GM23338 (cell line): ENCODE data around the gene OTOP2. TPM values are rescaled to one million over a fixed set of nuclear protein-coding genes. Genes with fewer than 3 reads are reported as not detected.

Experiments used
- ATAC-seq: fragments of 200-7000 bp; cut with Tn5 transposase; 3 replicates; pipeline ENCODE4 v1.9.1; 2020
- DNase-seq: peaks from one replicate; pipeline ENCODE4 v3.0.0-alpha.2; 2015; ENCODE audit warnings: low spot score
- H2AFZ ChIP-seq: fragments of 200-600 bp; sonication (generic); 2 replicates; pipeline ENCODE4 v1.8.0; 2016; ENCODE audit warnings: antibody characterized with exemption, mild to moderate bottlenecking, moderate library complexity
- H3F3A ChIP-seq: fragments of 200-600 bp; sonication (generic); replicated peaks from 2 replicates; pipeline ENCODE4 v1.8.0; 2017; ENCODE audit warnings: antibody characterized with exemption, mixed run types, low read depth
- H3K27ac ChIP-seq: fragments of 200-600 bp; sonication (generic); 2 replicates; pipeline ENCODE4 v1.6.1; 2016; ENCODE audit warnings: low read depth
- H3K27me3 ChIP-seq: fragments of 200-600 bp; sonication (generic); 2 replicates; pipeline ENCODE4 v1.8.0; 2016; ENCODE audit warnings: mild to moderate bottlenecking, mixed run types, moderate library complexity; ENCODE audit not compliant: insufficient read depth
- H3K36me3 ChIP-seq: fragments of 200-600 bp; sonication (generic); 2 replicates; pipeline ENCODE4 v1.8.0; 2016; ENCODE audit warnings: mild to moderate bottlenecking; ENCODE audit not compliant: insufficient read depth
- H3K4me1 ChIP-seq: fragments of 200-600 bp; sonication (generic); 2 replicates; pipeline ENCODE4 v1.8.0; 2016; ENCODE audit warnings: mild to moderate bottlenecking, moderate library complexity; ENCODE audit not compliant: insufficient read depth
- H3K4me2 ChIP-seq: fragments of 200-600 bp; sonication (generic); 2 replicates; pipeline ENCODE4 v1.7.1; 2017; ENCODE audit warnings: mixed run types
- H3K4me3 ChIP-seq: fragments of 200-600 bp; sonication (generic); 2 replicates; pipeline ENCODE4 v1.6.1; 2016; ENCODE audit warnings: mixed run types
- H3K79me2 ChIP-seq: fragments of 200-600 bp; sonication (generic); replicated peaks from 2 replicates; pipeline ENCODE4 v1.8.0; 2017; ENCODE audit warnings: mild to moderate bottlenecking; ENCODE audit not compliant: insufficient read depth
- H3K9me2 ChIP-seq: fragments of 200-600 bp; sonication (generic); 2 replicates; pipeline ENCODE4 v1.8.0; 2017; ENCODE audit not compliant: insufficient read depth
- H4K20me1 ChIP-seq: fragments of 200-600 bp; sonication (generic); replicated peaks from 2 replicates; pipeline ENCODE4 v1.8.0; 2017; ENCODE audit warnings: mild to moderate bottlenecking; ENCODE audit not compliant: insufficient read depth
- H3K27ac Mint-ChIP-seq: 2 replicates; pipeline ENCODE4 v1.8.0; 2020; ENCODE audit warnings: inconsistent platforms, mild to moderate bottlenecking, moderate library complexity, mixed read lengths
- H3K27me3 Mint-ChIP-seq: 3 replicates; pipeline ENCODE4 v1.8.0; 2022; ENCODE audit warnings: low read depth, mild to moderate bottlenecking, moderate library complexity, mixed read lengths, inconsistent platforms; ENCODE audit not compliant: insufficient read depth, poor library complexity
- H3K36me3 Mint-ChIP-seq: 3 replicates; pipeline ENCODE4 v1.8.0; 2021; ENCODE audit warnings: low read depth, mild to moderate bottlenecking, inconsistent platforms, moderate library complexity, mixed read lengths
- H3K4me1 Mint-ChIP-seq: 3 replicates; pipeline ENCODE4 v1.8.0; 2020; ENCODE audit warnings: mild to moderate bottlenecking, inconsistent platforms, mixed read lengths
- H3K4me3 Mint-ChIP-seq: 3 replicates; pipeline ENCODE4 v1.8.0; 2021; ENCODE audit warnings: moderate library complexity, mild to moderate bottlenecking, inconsistent platforms, mixed read lengths
- H3K9me3 Mint-ChIP-seq: 3 replicates; pipeline ENCODE4 v1.8.0; 2020; ENCODE audit warnings: moderate library complexity, mild to moderate bottlenecking, inconsistent platforms, mixed read lengths
- ETS1 ChIP-seq: IDR thresholded peaks from 2 replicates; pipeline ENCODE4 v1.6.1; 2016; ENCODE audit warnings: antibody characterized with exemption
- JUNB ChIP-seq: IDR thresholded peaks from one replicate; pipeline ENCODE4 v1.6.1; 2016; ENCODE audit warnings: antibody characterized with exemption; ENCODE audit not compliant: unreplicated experiment
- NANOG ChIP-seq: IDR thresholded peaks from 2 replicates; pipeline ENCODE4 v1.6.1; 2016; ENCODE audit warnings: antibody characterized with exemption, borderline replicate concordance
- POLR2AphosphoS5 ChIP-seq: IDR thresholded peaks from 2 replicates; pipeline ENCODE4 v1.6.1; 2016; ENCODE audit warnings: antibody characterized with exemption, low read depth
- ZNF114 ChIP-seq: fragments of 250-450 bp; sonication (Bioruptor Pico); IDR thresholded peaks from 2 replicates; pipeline ENCODE4 v1.5.0; 2020; ENCODE audit warnings: mild to moderate bottlenecking, moderate library complexity
- ZNF331 ChIP-seq: fragments of 250-450 bp; sonication (Bioruptor Pico); IDR thresholded peaks from 2 replicates; pipeline ENCODE4 v1.5.0; 2020; ENCODE audit warnings: low read depth, mild to moderate bottlenecking, moderate library complexity
- polyA plus RNA-seq: library from polyadenylated mRNA; unstranded; fragments of >200 nt; fragmentation: Nextera tagmentation; extraction: Ambion mirVana; gene quantifications from 2 replicates; pipeline ENCODE4 v1.2.1, GENCODE V29; 2016
- total RNA-seq: library from RNA; depleted of rRNA; stranded (reverse); fragments of >200 nt; shearing (Covaris generic); gene quantifications from 2 replicates; pipeline ENCODE4 v1.2.3, GENCODE V29; 2014
- TF ChIP-seq, protein P1 (sequence below): IDR thresholded peaks from one replicate; pipeline ENCODE4 v1.6.1; 2018; ENCODE audit warnings: antibody characterized with exemption; ENCODE audit not compliant: unreplicated experiment

OTOP2 gene
- total and polyA plus RNA-seq, 2 experiments from 2014 or later: not detected

DNA sequence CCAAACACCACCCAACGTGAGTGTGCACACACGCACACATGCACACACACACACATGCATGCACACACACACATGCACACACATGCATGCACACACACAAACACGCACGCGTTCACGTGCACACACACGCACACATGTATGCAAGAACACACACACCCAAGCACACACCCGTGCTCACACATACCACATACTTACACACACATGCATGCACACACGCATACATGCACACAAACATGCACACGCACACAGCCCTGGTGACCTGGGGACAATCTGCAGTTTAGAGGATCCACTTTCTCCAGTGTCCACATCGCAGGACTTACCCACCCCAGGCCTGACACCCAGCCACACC is 7.2 kb upstream of the OTOP2 start (continued):
- TF ChIP-seq NANOG: no peak

- no peaks in the 10 kb centered on the region for H4K20me1 ChIP-seq
Measured at GRCh38 chr17:74917430-74917829, 6.6 kb upstream of the OTOP2 start.

GRCh38 chr17:74918906-74919305 is 5.2 kb upstream of the OTOP2 start:
- H3K27ac Mint-ChIP-seq: no peak overlapping the region
- H3K4me1 Mint-ChIP-seq: peaks cover 7% of the 10 kb centered on the region
- H3F3A ChIP-seq: no peaks in the 10 kb centered on the region
- H3K79me2 ChIP-seq: no peaks in the 10 kb centered on the region
- no peak overlapping the region for H3K4me3 Mint-ChIP-seq
- no peaks in the 10 kb centered on the region for H3K36me3 Mint-ChIP-seq
- H3K36me3 ChIP-seq: no peaks in the 10 kb centered on the region; the same call in 1 of the 2 replicates
- no peaks in the 10 kb centered on the region; the same call in 2 of the 3 replicates for H3K9me3 Mint-ChIP-seq
- H4K20me1 ChIP-seq: no peaks in the 10 kb centered on the region
- peaks cover 7% of the 10 kb centered on the region for H3K4me1 ChIP-seq
- DNase-seq (no peak), ATAC-seq (no peak)
- no peak overlapping the region for H3K27ac ChIP-seq
- no peak overlapping the region for H3K4me2 ChIP-seq
- no peak overlapping the region for H2AFZ ChIP-seq
- H3K4me3 ChIP-seq: no peak overlapping the region
- H3K27me3 Mint-ChIP-seq: peaks cover 28% of the 10 kb centered on the region
- peaks cover 33% of the 10 kb centered on the region for H3K27me3 ChIP-seq
- no peaks in the 10 kb centered on the region for H3K9me2 ChIP-seq
- TF ChIP-seq NANOG: no peak
- no peak for TF ChIP-seq ZNF331 (CRISPR knock-in tag)
- no peak for TF ChIP-seq ETS1
- TF ChIP-seq JUNB: no peak
- no peak for TF ChIP-seq ZNF114

More at GRCh38 chr17:74917430-74917829, 6.6 kb upstream of the OTOP2 start:
- Mint-ChIP-seq H3K9me3 (no peaks in the 10 kb centered on the region; the same call in 2 of the 3 replicates), H3K4me1 (peaks cover 7% of the 10 kb centered on the region), H3K36me3 (no peaks in the 10 kb centered on the region; the same call in 2 of the 3 replicates), H3K4me3 (no peak overlapping the region), H3K27ac (no peak overlapping the region), H3K27me3 (peaks cover 15% of the 10 kb centered on the region)
- Histone ChIP-seq H3K36me3 (no peaks in the 10 kb centered on the region; the same call in 1 of the 2 replicates), H3K4me1 (peaks cover under 1% of the 10 kb centered on the region; the same call in 1 of the 2 replicates), H3F3A (no peaks in the 10 kb centered on the region), H3K9me2 (no peaks in the 10 kb centered on the region), H3K27me3 (peaks cover 18% of the 10 kb centered on the region), H3K27ac (no peak overlapping the region), H3K79me2 (no peaks in the 10 kb centered on the region), H2AFZ (no peak overlapping the region), H3K4me3 (no peak overlapping the region), H3K4me2 (no peak overlapping the region)
- no peak for DNase-seq
- TF ChIP-seq ZNF331 (CRISPR knock-in tag) (no peak), POLR2AphosphoS5 (no peak), ETS1 (no peak), NANOG (no peak)
- TF ChIP-seq, protein P1, sequence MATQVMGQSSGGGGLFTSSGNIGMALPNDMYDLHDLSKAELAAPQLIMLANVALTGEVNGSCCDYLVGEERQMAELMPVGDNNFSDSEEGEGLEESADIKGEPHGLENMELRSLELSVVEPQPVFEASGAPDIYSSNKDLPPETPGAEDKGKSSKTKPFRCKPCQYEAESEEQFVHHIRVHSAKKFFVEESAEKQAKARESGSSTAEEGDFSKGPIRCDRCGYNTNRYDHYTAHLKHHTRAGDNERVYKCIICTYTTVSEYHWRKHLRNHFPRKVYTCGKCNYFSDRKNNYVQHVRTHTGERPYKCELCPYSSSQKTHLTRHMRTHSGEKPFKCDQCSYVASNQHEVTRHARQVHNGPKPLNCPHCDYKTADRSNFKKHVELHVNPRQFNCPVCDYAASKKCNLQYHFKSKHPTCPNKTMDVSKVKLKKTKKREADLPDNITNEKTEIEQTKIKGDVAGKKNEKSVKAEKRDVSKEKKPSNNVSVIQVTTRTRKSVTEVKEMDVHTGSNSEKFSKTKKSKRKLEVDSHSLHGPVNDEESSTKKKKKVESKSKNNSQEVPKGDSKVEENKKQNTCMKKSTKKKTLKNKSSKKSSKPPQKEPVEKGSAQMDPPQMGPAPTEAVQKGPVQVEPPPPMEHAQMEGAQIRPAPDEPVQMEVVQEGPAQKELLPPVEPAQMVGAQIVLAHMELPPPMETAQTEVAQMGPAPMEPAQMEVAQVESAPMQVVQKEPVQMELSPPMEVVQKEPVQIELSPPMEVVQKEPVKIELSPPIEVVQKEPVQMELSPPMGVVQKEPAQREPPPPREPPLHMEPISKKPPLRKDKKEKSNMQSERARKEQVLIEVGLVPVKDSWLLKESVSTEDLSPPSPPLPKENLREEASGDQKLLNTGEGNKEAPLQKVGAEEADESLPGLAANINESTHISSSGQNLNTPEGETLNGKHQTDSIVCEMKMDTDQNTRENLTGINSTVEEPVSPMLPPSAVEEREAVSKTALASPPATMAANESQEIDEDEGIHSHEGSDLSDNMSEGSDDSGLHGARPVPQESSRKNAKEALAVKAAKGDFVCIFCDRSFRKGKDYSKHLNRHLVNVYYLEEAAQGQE: no peak
- no peak for ATAC-seq
